ENCODE results near the gene ATAD3C.
A peak's percentile ranks its signal among the peaks of the same experiment; 100 is the strongest.
"Not testable (repeated sequence)": the region's sequence is repeated elsewhere in the genome, so short reads cannot be mapped to it uniquely, and the experiment has no call there.

Gene ATAD3C

DNA sequence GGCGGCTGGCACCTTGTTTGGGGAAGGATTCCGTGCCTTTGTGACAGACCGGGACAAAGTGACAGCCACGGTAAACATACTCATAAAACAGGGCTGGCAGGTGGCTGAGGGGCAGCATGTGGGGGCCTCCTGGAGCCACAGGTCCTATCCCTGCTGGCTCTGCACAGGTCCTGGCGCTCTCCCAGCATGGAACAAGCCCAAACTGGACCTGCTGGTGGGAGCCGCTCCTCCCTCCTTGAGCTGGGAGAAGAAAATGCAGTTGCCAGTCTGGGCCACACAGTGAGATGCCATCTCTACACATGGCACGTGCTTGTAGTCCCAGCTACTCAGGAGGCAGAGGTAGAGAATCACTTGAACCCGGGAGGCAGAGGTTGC lies 2.9 kb downstream of the ATAD3C start:
- DNase-seq: not testable (repeated sequence)

DNA sequence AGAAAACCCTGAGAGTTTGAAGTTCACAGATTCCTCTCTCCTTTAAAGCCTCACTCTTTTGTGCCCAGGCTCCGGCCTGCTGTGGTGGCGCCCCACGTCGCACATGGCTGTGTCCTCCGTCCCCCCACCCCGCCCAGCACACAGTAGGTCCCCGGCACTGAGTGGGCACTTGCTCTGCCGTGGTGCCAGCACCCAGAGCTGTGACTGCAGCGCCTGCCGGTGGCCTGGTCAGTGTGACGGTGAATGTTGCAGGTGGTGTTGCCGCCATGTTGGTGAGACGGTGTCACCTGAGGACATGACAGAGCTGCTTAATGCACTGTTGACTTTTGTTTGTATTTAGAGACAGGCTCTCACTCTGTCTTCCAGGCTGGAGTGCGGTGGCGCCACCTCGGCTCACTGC lies 3.4 kb downstream of the ATAD3C start:
- no peak for DNase-seq

DNA sequence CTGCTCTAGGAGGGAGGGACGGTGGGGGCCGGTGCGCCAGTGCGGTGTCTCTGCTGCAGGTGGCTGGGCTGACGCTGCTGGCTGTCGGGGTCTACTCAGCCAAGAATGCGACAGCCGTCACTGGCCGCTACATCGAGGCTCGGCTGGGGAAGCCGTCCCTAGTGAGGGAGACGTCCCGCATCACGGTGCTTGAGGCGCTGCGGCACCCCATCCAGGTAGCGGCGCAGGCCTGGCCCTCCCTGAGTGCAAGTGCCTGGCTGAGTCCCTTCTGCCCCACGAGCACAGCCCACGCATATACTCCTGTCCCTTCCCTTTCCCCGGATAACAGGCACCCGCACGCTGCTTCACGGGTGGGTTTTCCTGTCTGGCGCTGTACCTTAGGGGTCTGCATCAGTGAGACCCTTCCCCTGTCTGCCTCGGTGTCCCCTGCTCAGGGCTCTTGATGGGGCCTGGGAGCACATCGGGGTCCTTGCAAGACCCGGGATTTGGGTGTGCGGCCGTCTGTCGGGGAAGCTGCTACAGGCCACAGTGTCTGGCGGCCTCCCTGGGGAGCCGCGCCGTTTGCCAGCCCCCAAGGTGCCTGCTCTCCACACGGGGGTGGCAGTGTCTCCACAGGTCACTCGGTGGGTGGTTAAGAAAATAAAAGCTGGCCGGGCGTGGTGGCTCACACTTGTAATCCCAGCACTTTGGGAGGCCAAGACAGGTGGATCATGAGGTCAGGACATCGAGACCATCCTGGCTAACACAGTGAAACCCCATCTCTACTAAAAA lies 5.0 kb downstream of the ATAD3C start:
- DNase-seq: peak; percentile 12

DNA sequence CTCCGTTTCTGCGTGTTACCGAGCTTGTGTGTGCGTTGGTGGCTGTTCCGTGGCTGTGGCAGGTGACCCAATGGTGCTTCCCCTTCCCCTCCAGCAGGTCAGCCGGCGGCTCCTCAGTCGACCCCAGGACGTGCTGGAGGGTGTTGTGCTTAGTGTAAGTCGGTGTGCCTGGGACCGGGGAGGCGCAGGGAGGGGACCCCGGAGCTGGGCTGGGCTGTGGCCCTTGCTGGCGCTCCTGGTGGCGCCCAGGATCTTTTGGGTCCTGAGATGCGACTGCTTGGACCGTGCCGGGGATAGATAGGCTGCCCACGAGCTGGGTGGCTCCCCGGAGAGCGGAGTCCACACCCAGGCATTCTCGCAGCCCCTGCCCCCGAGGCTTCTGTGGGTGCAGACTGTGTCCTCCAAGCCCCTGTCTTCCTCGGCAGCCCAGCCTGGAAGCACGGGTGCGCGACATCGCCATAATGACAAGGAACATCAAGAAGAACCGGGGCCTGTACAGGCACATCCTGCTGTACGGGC lies 5.9 kb downstream of the ATAD3C start:
- DNase-seq: peak; percentile 30

DNA sequence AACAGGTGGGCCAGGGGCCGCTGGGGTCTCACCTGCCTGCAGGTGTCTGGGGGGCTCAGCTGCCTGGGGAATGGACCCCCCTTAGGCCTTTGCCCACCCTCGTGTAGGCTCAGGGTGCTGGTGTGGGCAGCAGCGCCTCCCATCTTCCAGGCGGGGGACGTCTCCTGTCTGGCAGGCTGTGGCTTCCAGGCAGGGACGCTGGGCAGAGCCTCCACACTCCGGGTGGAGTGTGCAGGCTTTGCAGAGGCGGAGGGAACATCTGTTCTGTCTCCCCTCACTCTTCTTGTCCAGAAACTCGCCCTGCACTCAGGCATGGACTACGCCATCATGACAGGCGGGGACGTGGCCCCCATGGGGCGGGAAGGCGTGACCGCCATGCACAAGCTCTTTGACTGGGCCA lies 6.4 kb downstream of the ATAD3C start:
- not testable (repeated sequence) for DNase-seq

DNA sequence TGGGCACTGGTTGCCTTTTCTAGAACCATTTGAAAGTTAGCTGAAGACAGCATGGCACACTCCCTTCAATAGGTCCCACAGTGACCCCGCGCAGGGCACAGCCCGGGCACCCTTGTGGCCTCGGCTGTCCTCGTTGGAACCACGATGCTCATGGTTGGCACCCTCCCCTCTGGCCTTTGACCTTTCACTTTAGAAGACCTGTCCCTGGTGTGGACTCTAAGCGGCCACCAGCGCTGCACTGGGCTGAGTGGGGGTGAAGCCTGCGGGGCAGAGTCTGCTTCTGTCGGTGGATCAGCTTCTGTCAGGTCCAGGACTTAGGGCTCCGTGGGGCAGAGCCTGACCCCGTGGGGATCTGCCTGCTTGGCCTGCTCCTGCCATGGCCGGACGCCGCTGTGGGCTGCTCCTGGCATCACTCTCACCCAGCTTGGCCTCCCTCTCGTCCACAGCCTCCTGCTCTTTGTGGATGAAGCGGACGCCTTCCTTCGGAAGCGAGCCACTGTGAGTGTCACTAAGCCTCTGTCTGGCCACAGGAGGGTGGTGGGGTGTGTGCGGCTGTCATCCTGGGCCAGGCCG lies 7.3 kb downstream of the ATAD3C start:
- DNase-seq: not testable (repeated sequence)

DNA sequence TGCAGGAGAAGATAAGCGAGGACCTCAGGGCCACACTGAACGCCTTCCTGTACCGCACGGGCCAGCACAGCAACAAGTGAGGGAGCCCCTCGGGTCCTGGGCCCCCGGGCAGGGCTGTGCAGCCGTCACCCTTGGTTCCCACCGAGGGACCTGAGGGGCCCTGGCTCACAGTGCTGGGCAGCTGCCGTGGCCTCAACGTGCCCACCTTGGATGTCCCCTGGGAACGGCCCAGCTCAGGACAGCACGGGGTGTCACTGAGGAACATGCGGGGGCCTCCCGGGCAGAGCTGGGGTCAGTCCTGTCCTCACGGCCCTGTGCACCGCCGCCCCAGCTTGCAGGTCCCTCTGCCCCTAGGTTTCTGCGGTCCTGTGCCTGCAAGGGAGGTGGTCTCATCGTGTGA lies 9.7 kb downstream of the ATAD3C start:
- not testable (repeated sequence) for DNase-seq

DNA sequence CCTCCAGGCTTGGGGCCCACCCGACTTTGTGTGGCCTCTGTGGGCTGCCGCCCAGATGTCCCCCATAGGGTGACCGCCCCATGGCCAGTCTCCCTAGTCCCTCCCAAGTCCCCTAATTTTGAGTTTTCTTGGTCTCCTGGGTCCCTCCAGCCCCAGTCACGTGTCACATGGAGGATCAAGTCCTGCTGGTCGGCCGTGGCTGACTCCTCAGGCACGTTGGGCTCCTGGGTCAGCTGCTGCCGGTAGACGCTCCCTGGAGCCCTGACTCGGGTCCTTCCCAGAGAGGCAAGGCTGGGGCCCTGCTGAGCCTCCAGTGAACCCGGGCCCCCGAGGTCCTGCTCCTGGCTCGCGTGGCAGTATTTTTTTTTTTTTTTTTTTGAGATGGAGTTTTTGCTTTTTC lies 10.2 kb downstream of the ATAD3C start:
- DNase-seq: not testable (repeated sequence)

DNA sequence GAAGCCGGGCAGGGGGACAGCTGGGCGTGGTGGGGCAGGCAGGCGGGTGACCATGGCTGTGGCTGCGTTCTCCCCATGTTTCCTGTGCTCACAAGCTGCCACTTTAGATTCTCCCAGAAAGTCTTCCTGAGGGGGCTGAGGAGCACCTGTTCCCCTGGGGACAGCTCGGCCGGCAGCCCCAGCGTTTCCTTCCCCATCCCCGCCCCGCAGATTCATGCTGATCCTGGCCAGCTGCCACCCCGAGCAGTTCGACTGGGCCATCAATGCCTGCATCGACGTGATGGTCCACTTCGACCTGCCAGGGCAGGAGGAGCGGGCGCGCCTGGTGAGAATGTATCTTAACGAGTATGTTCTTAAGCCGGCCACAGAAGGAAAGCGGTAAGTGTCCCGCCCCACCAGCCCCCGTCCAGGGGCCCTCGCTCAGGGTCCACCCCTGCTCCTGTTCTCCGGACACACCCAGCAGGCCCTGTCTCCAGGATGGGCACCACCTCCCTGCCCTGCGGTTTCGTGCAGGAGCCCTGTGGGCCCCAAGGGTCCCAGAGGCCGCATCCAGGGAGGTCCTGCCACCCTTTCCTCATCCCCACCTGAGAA lies 11.1 kb downstream of the ATAD3C start:
- no peak for DNase-seq

DNA sequence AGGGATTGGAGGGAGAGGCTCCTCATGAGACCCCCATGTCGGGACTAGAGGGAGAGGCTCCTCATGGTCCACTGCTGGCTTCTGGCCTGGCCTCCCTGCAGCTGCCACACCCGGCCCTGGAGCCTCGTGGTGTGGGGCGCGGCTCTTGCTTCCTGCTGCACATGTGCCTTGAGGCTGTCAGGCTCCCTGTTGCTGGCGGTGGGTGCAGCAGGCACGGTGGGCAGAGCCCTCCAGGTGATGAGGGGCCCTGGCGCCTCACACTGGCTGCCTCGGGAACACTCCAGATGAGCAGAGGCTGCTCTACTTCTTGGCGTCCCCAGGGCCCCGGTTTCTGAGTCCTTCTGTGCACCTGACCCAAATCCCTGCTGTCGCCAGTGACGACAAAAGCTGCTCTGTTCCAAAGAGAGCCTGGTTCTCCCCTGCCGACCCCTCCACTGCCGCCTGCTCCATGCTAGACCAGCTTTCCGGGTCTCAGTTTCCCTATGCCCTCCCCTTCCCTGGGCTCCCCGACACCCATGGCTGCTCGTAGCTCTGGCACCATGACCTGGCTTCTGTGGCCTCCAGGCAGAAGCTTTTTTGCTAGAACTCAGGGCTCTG lies 12.3 kb downstream of the ATAD3C start:
- no peak for DNase-seq

DNA sequence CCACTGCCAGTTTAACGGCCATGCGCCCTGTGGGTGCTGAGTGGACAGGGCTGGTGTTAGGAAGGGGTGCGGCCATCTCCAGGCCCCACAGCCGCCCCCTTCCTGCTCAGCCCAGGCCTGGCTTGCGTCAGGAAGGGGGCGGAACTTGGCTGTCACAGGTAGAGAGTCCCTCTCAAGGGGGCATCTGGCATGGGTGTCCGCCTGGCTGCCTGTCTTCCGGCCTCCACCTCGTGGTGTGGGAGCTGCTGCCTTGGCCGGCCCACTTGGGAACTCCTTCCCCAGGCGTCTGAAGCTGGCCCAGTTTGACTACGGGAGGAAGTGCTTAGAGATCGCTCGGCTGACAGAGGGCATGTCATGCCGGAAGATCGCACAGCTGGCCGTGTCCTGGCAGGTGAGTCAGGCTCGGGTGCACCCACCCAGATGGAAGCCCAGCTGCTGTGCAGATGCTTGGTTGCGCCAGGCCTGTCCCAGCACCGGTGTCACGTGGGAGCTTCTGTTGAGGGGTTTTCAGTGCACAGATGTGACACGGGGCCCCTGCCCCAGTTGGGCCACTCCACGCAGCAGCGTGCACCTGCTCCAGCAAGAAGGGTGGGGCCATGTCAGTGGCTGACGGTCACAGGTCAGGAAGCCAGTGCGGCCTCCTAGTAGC lies 13.0 kb downstream of the ATAD3C start:
- DNase-seq: no peak

DNA sequence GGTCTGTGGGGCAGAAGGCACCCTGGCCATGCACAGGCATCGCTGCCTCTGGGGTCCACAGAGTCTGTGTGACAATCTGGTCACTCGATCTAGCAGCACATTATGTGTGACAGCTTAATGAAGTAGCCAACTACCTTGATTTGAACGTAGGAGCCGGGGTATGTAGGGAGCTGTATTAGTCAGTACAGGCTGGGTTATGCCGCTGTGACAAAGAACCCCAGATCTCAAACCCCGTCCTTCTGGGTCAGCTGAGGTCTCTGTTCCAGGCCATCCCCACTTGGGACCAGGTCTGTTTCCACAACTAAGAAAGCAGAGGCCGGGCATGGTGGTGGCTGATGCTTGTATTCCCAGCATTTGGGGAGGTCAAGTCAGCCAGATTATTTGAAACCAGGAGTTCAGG lies 13.8 kb downstream of the ATAD3C start:
- no peak for DNase-seq

DNA sequence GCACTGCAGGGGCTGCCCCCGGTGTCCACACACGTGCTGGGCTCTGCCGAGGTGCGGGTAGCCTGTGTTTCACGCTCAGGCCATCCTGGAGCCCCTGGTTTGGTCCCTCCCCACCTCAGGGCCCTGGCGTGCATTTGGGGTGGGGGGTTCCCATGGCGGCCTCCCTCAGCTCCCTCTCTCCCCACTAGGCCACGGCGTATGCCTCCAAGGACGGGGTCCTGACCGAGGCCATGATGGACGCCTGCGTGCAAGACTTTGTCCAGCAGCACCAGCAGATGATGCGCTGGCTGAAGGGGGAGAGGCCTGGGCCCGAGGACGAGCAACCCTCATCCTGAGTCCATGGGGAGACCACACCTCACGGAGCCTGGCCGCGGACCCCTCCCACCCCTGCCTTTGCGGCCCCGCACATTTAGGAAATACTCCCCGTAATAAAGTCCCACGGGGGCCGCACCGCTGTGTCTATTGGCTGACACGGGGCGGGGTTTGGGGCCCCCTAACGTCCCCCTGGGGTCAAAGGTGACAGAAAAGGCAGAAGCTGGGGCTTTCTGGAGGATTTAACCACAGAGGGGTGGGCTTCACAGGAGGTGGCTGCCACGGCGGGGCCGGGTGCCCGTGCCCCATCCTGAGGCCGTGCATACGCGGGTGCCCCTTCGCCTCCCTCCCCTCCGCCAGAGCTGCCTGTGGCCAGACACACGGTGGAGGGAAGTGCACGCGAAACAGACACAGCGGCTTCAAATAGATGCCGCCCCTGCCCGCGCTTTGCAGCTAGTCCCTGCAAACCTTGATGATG lies 18.9 kb downstream of the ATAD3C start:
- peak; percentile 14 for DNase-seq

DNA sequence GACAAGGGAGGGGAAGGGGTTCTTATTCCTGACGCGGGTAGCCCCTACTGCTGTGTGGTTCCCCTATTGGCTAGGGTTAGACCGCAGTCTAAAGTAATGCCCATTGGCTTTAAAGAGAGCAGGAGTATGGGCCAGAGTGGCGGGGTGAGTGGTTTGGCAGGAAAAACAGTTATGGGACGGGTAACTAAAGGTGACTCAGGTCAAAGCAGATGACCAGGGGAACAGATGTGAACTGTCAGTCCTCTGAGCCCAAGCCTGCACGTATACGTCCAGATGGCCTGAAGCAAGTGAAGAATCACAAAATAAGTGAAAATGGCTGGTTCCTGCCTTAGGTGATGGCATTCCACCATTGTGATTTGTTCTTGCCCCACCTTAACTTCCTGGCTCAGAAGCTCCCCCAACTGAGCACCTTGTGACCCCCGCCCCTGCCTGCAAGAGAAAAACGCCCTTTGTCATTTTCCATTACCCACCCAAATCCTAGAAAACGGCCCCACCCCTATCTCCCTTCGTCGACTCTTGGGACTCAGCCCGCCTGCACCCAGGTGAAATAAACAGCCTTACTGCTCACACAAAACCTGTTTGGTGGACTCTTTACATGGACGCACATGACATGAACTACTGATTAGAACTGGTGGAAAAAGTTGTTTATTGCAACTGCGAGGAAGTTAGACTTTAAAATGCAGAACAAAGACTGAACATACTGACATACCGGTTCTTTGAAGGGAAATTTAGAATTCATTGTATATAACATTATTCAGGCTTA lies 21.3 kb downstream of the ATAD3C start:
- DNase-seq: peak; percentile 10

DNA sequence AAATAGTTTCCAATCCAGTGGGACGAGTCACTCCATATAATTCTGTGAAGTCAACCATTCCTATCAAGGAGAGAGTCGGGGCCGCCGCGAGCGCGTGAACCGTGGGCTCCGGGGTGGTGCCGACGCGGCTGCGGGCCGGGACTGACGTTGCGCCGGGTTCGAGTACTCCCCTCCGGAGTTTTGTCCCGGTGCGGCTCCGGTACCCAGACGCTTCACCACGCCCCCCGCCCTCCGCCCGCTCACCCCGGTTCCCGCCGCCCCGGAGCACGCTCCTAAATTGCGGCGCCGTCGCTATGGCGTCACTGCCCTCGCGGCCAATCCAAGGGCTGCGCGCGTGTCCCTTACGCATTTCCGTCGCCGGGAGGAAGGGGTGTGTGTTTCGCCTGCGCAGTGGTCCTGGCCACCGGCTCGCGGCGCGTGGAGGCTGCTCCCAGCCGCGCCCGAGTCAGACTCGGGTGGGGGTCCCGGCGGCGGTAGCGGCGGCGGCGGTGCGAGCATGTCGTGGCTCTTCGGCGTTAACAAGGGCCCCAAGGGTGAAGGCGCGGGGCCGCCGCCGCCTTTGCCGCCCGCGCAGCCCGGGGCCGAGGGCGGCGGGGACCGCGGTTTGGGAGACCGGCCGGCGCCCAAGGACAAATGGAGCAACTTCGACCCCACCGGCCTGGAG lies 22.0 kb downstream of the ATAD3C start, which contains the start of gene ATAD3B:
Gene ATAD3B (plus strand): TSS at position 377 of the 664 bp plus-strand sequence. CDS start 120 bp downstream, at position 497.
- DNase-seq: peak; percentile 95

DNA sequence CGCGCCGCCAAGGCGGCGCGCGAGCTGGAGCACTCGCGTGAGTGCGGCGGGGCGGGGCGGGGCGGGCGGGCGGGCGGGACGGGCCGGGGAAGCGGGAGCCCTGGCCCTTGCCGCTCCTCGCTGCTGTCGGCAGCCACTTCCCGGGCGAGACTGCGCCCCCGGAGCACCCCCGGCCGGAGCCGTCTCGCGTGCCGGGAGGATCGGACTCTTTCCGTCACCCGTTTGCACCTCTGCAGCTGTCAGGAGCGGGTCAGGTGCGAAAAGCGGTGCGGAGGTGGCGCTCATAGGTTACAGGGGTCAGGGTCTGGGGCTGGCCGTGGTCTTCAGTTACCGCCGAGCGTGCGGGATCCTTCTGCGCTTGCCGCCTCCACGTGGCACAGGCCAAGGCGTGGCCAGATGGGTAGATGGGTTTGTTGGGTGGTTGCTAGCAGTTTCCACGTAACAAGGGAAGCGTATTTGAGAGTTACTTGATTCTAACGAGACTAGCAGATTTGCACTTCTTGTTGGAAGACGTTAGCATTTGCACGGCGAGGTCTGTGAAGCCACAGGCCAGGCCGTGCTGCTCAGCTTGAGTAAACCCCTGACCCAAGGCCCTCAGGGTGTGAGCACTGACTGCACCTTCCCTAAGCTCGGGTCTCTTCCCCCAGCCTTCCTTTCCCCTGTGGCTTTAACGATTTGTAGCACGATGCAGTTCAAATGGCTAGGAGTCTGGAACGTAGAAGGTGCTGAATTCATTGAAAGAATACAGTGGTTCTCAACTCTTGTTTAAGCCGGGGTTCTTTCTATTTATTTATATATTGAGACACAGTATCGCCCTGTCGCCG lies 22.8 kb downstream of the ATAD3C start:
- not testable (repeated sequence) for DNase-seq

DNA sequence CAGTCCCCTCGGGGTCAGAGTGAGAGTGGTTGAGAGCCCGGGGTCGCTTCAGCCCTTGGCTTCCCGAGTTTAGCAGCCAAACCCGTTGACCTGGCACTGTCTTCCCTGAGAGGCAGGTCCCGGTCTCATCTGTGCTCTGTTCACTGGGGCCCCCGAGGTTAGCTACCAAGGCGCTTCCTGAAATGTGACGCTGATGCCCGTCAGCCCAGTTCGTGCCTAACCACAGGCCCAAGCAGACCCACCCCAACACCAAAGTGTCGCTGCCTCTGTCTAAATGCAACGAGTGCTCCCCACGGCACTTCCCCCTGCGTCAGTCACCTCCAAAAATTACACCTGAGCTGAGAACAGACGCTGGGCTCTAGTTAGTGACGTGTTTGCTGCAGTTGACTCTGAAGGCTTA lies 26.5 kb downstream of the ATAD3C start:
- DNase-seq: not testable (repeated sequence)

DNA sequence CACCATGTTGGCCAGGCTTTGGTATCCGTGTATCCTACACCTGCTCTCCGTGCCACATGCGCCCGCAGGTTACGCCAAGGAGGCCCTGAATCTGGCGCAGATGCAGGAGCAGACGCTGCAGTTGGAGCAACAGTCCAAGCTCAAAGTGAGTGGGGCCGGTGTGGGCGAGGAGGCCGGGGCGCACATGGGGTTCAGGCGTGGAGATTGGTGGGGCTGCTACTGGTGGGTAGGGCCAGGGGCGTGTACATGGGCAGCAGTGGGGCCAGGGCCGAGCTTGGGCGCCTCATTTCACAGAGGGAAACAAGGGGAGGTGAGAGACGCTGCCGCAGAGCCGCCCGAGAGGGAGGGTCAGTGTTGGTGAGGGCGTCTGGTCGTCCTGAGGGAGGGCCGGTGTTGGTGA lies 27.7 kb downstream of the ATAD3C start:
- DNase-seq: no peak

DNA sequence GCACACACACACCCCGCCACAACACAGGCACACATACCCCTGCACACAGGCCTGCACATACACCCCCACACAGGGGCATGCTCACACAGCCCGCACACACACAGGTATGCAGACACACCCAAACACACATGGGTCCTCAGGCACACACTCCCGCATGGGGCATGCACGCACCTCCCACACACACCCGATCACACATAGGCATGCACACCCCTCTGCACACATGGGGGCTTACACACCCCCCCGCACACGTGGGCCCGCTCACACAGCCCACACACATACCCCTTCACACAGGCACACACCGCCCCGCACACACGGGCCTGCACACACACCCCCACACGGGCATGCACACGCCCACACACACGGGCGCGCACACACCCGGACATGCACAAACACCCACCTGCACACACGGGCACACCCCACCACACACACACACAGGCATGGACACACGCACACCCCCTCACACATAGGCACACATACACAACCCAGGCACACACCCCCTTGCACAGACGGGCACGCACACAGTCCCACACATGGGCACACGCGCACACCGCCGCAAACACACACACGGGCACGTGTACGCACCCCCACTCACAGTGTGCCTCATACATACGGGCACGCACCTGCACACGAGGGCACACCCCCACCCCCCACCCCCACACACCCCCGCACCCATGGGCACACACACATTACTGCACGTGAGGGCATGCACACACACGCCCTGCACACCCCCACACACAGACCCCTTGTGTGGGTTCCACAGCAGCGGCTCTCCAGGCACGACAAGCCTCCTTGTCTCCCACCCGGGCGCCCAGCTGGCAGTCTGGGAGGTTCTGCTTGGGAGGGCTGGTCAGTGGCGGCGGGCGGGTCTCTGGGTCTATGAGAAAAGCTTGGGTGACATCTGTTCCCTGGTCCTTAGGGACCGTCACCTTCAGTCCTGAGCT lies 30.3 kb downstream of the ATAD3C start:
- DNase-seq: no peak
